ENCODE results near the gene CEP112.

CEP112 gene

GRCh38 chr17:65678546-65678945, 513.4 kb downstream of the CEP112 start:
- Histone ChIP-seq H3K4me1 (ENCODE audit: low read depth, poor library complexity, severe bottlenecking) (no peaks in the 10 kb centered on the region), H3K4me2 (no peak overlapping the region), H3K4me3 (IDR thresholded peaks at IDR 0.05; ENCODE audit: insufficient read depth, low read depth, low read length) (no peak overlapping the region), H3K36me3 (ENCODE audit: insufficient read depth) (no peaks in the 10 kb centered on the region), H3K27me3 (ENCODE audit: insufficient read depth, low read depth) (no peaks in the 10 kb centered on the region), H3K9ac (no peak overlapping the region), H3K27ac (no peak overlapping the region), H3K79me2 (ENCODE audit: insufficient read depth, low read depth) (no peaks in the 10 kb centered on the region), H4K20me1 (ENCODE audit: insufficient read depth) (no peaks in the 10 kb centered on the region), H2AFZ (ENCODE audit: low read depth) (no peak overlapping the region)
- no peak for TF ChIP-seq CTCF (conservative IDR thresholded peaks at IDR 0.05; ENCODE audit: low read depth, low read length)

- H3K9ac ChIP-seq: no peak overlapping the region
- no peaks in the 10 kb centered on the region for H3K27me3 ChIP-seq (ENCODE audit: insufficient read depth, low read depth)
- H3K79me2 ChIP-seq (ENCODE audit: insufficient read depth, low read depth): no peaks in the 10 kb centered on the region
- no peaks in the 10 kb centered on the region for H3K36me3 ChIP-seq (ENCODE audit: insufficient read depth)
- no peak overlapping the region for H3K27ac ChIP-seq
- H4K20me1 ChIP-seq (ENCODE audit: insufficient read depth): no peaks in the 10 kb centered on the region
- H3K4me2 ChIP-seq: no peak overlapping the region
- no peaks in the 10 kb centered on the region for H3K4me1 ChIP-seq (ENCODE audit: low read depth, poor library complexity, severe bottlenecking)
- H2AFZ ChIP-seq (ENCODE audit: low read depth): no peak overlapping the region
- TF ChIP-seq CTCF (conservative IDR thresholded peaks at IDR 0.05; ENCODE audit: low read depth, low read length): no peak
- no peak overlapping the region for H3K4me3 ChIP-seq (IDR thresholded peaks at IDR 0.05; ENCODE audit: insufficient read depth, low read depth, low read length)
Observed at GRCh38 chr17:65677932-65678331, 514.0 kb downstream of the CEP112 start.

- H3K9ac ChIP-seq: no peak overlapping the region
- no peak overlapping the region for H3K4me2 ChIP-seq
- H4K20me1 ChIP-seq (ENCODE audit: insufficient read depth): no peaks in the 10 kb centered on the region
- no peak overlapping the region for H3K4me3 ChIP-seq (IDR thresholded peaks at IDR 0.05; ENCODE audit: insufficient read depth, low read depth, low read length)
- H3K27me3 ChIP-seq (ENCODE audit: insufficient read depth, low read depth): no peaks in the 10 kb centered on the region
- no peak overlapping the region for H3K27ac ChIP-seq
- TF ChIP-seq CTCF (conservative IDR thresholded peaks at IDR 0.05; ENCODE audit: low read depth, low read length): no peak
- H3K79me2 ChIP-seq (ENCODE audit: insufficient read depth, low read depth): no peaks in the 10 kb centered on the region
- no peaks in the 10 kb centered on the region for H3K36me3 ChIP-seq (ENCODE audit: insufficient read depth)
- no peaks in the 10 kb centered on the region for H3K4me1 ChIP-seq (ENCODE audit: low read depth, poor library complexity, severe bottlenecking)
- no peak overlapping the region for H2AFZ ChIP-seq (ENCODE audit: low read depth)
Observed at GRCh38 chr17:65674246-65675045, 517.5 kb downstream of the CEP112 start.

- Histone ChIP-seq H3K4me2 (no peak overlapping the region), H3K27ac (no peak overlapping the region), H3K27me3 (ENCODE audit: insufficient read depth, low read depth) (no peaks in the 10 kb centered on the region), H2AFZ (ENCODE audit: low read depth) (no peak overlapping the region), H3K9ac (no peak overlapping the region), H3K36me3 (ENCODE audit: insufficient read depth) (no peaks in the 10 kb centered on the region), H4K20me1 (ENCODE audit: insufficient read depth) (no peaks in the 10 kb centered on the region), H3K79me2 (ENCODE audit: insufficient read depth, low read depth) (no peaks in the 10 kb centered on the region), H3K4me1 (ENCODE audit: low read depth, poor library complexity, severe bottlenecking) (no peaks in the 10 kb centered on the region), H3K4me3 (IDR thresholded peaks at IDR 0.05; ENCODE audit: insufficient read depth, low read depth, low read length) (no peak overlapping the region)
- no peak for TF ChIP-seq CTCF (conservative IDR thresholded peaks at IDR 0.05; ENCODE audit: low read depth, low read length)
Observed at GRCh38 chr17:65670667-65671371, 521.1 kb downstream of the CEP112 start.
